ENCODE results near the gene PLA2G6. TPM values are rescaled to one million over a fixed set of nuclear protein-coding genes. Genes with fewer than 3 reads are reported as not detected.
A peak's percentile ranks its signal among the peaks of the same experiment; 100 is the strongest.

PLA2G6 gene
- total RNA-seq, 2 donors from 2014 or later, result 61.5 to 138 TPM

GRCh38 chr22:38085501-38085900 lies 96.1 kb downstream of the PLA2G6 start:
- H3K4me1 ChIP-seq (replicated peaks), result peaks cover 9% of the 10 kb centered on the region
- no peaks in the 10 kb centered on the region for H3K27me3 ChIP-seq (replicated peaks; ENCODE audit: insufficient read depth)
- no peak for DNase-seq (ENCODE audit: low spot score)
- no peaks in the 10 kb centered on the region for H3K36me3 ChIP-seq
- no peak for TF ChIP-seq POLR2AphosphoS5 (IDR thresholded peaks at IDR 0.05)
- no peaks in the 10 kb centered on the region for H3K9me3 ChIP-seq
- 75% methylated on average over 5 of the region's 5 CpGs for WGBS
- intact Hi-C loops (cut with DNase I), result no loop called here
- no peak overlapping the region for H3K4me3 ChIP-seq
- H3K27ac ChIP-seq, result no peak overlapping the region

- TF ChIP-seq POLR2A (IDR thresholded peaks at IDR 0.05) (no peak), POLR2AphosphoS5 (IDR thresholded peaks at IDR 0.05) (no peak), CTCF (IDR thresholded peaks at IDR 0.05) (no peak)
- 94% methylated on average over 8 of the region's 12 CpGs for WGBS
- Histone ChIP-seq H3K4me3 (no peak overlapping the region), H3K9me3 (no peaks in the 10 kb centered on the region), H3K36me3 (no peaks in the 10 kb centered on the region), H3K27me3 (replicated peaks; ENCODE audit: insufficient read depth) (no peaks in the 10 kb centered on the region), H3K4me1 (replicated peaks) (peaks cover 9% of the 10 kb centered on the region), H3K27ac (no peak overlapping the region)
- intact Hi-C loops (cut with DNase I), result no loop called here
- DNase-seq (ENCODE audit: low spot score), result no peak
Observed at GRCh38 chr22:38085056-38085455, 96.6 kb downstream of the PLA2G6 start.

- Histone ChIP-seq H3K27ac (no peak within 1 kb of the TSS), H3K36me3 (no peaks in the 10 kb centered on the region), H3K4me3 (no peak within 1 kb of the TSS), H3K9me3 (no peaks in the 10 kb centered on the region), H3K27me3 (replicated peaks; ENCODE audit: insufficient read depth) (no peaks in the 10 kb centered on the region), H3K4me1 (replicated peaks) (peaks cover 9% of the 10 kb centered on the region)
- intact Hi-C loops (cut with DNase I), result no loop called here
- no peak for DNase-seq (ENCODE audit: low spot score)
- 78% methylated on average over 16 of the region's 16 CpGs for WGBS
- TF ChIP-seq CTCF (IDR thresholded peaks at IDR 0.05), result no peak
- no peak for TF ChIP-seq POLR2A (IDR thresholded peaks at IDR 0.05)
- TF ChIP-seq POLR2AphosphoS5 (IDR thresholded peaks at IDR 0.05), result no peak
Observed at GRCh38 chr22:38083931-38084631, 97.5 kb downstream of the PLA2G6 start, which contains the start of gene SLC16A8. Gene SLC16A8, minus strand, starts transcription at chr22:38084184. Its CDS starts 1,311 bp downstream, at chr22:38082873.

- Histone ChIP-seq H3K4me1 (replicated peaks) (peaks cover 9% of the 10 kb centered on the region), H3K4me3 (no peak overlapping the region), H3K9me3 (no peaks in the 10 kb centered on the region), H3K36me3 (no peaks in the 10 kb centered on the region), H3K27ac (no peak overlapping the region), H3K27me3 (replicated peaks; ENCODE audit: insufficient read depth) (no peaks in the 10 kb centered on the region)
- intact Hi-C loops (cut with DNase I), result no loop called here
- 85% methylated on average over 24 of the region's 24 CpGs for WGBS
- no peak for TF ChIP-seq POLR2A (IDR thresholded peaks at IDR 0.05)
- no peak for TF ChIP-seq CTCF (IDR thresholded peaks at IDR 0.05)
- no peak for TF ChIP-seq POLR2AphosphoS5 (IDR thresholded peaks at IDR 0.05)
- DNase-seq (ENCODE audit: low spot score), result no peak
Observed at GRCh38 chr22:38082986-38083710, 98.5 kb downstream of the PLA2G6 start.

GRCh38 chr22:38081941-38082828 lies 99.4 kb downstream of the PLA2G6 start:
- H3K36me3 ChIP-seq, result no peaks in the 10 kb centered on the region
- no peak for DNase-seq (ENCODE audit: low spot score)
- 28% methylated on average over 44 of the region's 52 CpGs for WGBS
- no peaks in the 10 kb centered on the region for H3K27me3 ChIP-seq (replicated peaks; ENCODE audit: insufficient read depth)
- intact Hi-C loops (cut with DNase I), result no loop called here
- H3K27ac ChIP-seq, result peak overlapping the region in 1 of 2 donors; percentile 54
- TF ChIP-seq POLR2A (IDR thresholded peaks at IDR 0.05) (no peak), CTCF (IDR thresholded peaks at IDR 0.05) (no peak), POLR2AphosphoS5 (IDR thresholded peaks at IDR 0.05) (no peak)
- H3K4me3 ChIP-seq, result peak overlapping the region in 1 of 2 donors; percentile 21
- peaks cover 9% of the 10 kb centered on the region for H3K4me1 ChIP-seq (replicated peaks)
- no peaks in the 10 kb centered on the region for H3K9me3 ChIP-seq

Measured in prostate gland (tissue), 2 donors.